DLD1 (cell line): ENCODE results near the gene TEX2.

Experiments used
- in situ Hi-C: cut with HindIII; loops from 2 replicates; pipeline ENCODE4 v1.10.0; 2017; ENCODE audit warnings: low sequenced_read_pairs

TEX2 gene

DNA sequence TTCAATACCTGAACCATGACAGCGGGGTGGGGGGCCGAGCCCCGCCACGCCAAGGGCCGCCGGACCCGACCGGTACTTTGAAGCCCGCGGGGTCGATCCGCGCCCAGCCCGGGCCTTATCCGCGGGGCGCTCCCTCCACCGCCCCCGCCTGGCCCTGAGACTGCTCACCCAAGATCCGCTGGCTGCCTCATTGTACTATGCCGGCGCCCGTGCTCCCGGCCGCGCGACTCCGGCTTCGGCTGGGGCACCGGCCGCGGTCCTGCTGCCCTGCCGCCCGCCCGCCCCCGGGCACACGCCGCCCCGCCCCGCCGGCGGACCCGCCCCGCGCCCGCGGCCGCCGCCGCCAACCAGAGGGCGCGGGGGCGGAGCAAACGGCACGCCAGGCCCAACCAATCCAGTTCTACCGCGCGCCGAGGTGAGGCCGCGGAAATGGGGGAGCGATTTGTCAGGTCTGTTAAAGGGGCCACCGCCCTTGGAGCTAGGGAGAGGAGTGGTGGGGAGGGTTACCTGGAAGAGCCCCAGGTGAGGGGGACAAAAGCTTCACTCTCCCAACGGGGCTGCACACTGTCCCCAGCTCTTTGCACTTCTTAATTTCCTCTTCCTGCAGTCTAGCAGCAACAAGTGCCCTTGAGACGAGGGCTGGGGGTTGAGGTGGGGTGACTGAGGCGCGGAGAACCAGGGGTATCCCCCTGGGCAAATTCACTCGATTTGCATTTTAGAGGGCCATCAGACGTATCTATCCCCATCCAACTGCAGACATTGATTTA lies at the start of gene TEX2:
Gene TEX2, minus strand, starts transcription at position 261 of the 767 bp plus-strand sequence. CDS start 49,043 bp downstream, outside the sequence.
- in situ Hi-C loops = no loop called here

- in situ Hi-C loops = loop anchor here (10.0 kb wide), 1 partner anchor 185 kb away; the partner anchor contains the start of gene POLG2
These were observed 46.6 kb upstream of the TEX2 start for GRCh38 chr17:64309710-64310109.

GRCh38 chr17:64309021-64309420 lies 46.0 kb upstream of the TEX2 start:
- in situ Hi-C loops = loop anchor here (10.0 kb wide), 1 partner anchor 186 kb away; the partner anchor contains the start of gene POLG2

GRCh38 chr17:64306850-64307463 lies 43.9 kb upstream of the TEX2 start:
- in situ Hi-C loops = loop anchor here (10.0 kb wide), 1 partner anchor 188 kb away; the partner anchor contains the start of gene POLG2

- in situ Hi-C loops = loop anchor here (10.0 kb wide), 1 partner anchor 190 kb away; the partner anchor contains the start of gene POLG2
These were observed 41.5 kb upstream of the TEX2 start for GRCh38 chr17:64304551-64304950.

GRCh38 chr17:64300699-64300965 lies 37.6 kb upstream of the TEX2 start:
- in situ Hi-C loops = loop anchor here (10.0 kb wide), 1 partner anchor 194 kb away; the partner anchor contains the start of gene POLG2

- in situ Hi-C loops = no loop called here
These were observed 34.5 kb upstream of the TEX2 start for GRCh38 chr17:64297467-64298088.

DNA sequence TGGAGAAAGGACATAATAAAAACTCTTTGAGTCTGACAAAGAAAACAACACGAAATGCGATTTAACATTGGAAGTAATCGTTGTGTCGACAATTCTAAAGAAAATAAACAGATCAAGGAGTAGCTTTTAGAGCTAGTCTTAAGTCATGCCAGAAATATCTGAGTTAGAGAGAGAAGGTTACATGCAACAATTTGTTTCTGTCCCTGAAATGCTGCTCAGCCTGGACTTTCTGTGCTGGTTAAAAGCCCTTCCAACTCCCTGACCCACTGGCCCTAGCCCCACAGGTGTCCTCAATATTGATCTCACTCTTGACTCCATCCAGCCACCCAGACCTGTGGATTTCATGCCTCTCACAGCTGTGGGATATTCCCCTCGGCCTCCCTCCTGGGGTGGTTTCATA lies 33.2 kb upstream of the TEX2 start:
- in situ Hi-C loops = no loop called here

DNA sequence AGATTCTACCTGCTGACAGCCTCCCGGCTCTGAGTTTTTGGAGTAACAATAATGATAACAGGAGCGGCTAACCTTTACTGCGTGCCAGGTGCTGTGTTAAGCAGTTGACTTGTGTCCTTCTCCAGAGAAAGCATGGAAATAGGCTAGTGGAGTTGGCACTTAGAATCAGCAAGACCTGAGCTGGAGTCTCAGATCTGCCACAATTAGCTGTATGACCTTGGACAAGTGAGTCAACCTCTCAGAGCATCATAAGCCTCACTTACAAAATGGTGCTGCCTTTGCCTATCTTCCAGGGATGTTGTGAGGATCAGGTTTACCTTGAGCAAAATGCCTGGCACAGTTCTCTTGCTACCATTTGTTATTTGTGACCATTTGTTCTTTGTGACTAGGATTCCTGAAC lies 32.1 kb upstream of the TEX2 start:
- in situ Hi-C loops = no loop called here

DNA sequence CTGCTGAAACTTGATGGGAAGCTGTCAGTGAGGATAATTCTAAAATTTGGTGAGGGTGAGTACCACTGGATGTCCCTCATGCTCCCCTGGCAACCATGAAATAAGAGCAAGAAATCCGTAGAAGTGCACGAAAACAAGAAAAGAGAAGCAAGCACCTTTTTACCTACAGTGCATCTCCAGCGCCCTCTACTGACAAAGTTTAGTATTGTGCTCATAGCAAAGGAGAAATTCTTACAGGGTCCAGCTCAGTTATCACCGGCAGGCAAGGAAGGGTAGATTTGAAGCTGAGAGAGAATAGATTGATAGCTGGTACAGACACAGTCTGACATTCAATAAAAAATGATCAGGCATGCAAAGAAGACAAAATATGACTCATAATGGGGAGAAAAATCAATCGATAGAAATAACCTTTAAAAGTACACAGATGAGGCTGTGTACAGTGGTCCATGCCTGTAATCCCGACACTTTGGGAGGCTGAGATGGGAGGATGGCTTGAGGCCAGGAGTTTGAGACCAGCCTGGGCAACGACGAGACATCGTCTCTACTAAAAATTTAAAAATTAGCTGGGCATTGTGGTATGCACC lies 28.3 kb upstream of the TEX2 start:
- in situ Hi-C loops = no loop called here

DNA sequence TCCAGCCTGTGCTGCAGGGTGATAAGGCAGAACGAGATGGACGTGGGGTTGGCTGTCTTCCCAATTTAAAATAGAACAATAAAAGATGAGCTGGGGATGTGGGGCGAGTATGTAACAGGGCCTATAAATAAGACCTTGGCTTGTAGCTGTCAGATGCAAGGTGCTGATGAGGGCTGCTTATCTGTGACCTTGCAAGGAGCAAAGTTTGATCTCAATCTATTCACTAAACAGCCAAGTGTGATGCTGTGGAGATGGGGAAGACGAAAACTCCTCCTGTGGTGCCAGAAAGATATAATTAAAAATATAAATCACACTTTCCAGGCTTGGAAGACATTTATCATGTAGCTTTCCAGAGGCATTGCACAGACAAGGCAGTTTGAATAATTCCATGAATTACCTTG lies 26.7 kb upstream of the TEX2 start:
- in situ Hi-C loops = no loop called here

DNA sequence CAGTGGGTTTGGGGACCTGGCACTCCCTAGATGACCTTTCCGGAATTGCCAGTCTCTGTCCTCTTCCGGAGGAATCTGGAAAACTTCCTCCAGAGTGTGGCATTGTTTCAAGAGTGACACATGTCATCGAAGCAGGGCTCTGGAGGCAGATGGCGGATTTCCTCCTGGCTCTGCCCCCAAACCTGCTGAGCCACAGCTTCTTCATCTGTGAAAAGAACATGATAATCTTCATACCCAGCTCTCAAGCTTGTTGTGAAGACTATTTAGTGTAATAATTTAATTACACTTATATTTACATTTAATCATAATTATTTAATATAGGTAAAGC lies 19.7 kb upstream of the TEX2 start:
- in situ Hi-C loops = no loop called here

DNA sequence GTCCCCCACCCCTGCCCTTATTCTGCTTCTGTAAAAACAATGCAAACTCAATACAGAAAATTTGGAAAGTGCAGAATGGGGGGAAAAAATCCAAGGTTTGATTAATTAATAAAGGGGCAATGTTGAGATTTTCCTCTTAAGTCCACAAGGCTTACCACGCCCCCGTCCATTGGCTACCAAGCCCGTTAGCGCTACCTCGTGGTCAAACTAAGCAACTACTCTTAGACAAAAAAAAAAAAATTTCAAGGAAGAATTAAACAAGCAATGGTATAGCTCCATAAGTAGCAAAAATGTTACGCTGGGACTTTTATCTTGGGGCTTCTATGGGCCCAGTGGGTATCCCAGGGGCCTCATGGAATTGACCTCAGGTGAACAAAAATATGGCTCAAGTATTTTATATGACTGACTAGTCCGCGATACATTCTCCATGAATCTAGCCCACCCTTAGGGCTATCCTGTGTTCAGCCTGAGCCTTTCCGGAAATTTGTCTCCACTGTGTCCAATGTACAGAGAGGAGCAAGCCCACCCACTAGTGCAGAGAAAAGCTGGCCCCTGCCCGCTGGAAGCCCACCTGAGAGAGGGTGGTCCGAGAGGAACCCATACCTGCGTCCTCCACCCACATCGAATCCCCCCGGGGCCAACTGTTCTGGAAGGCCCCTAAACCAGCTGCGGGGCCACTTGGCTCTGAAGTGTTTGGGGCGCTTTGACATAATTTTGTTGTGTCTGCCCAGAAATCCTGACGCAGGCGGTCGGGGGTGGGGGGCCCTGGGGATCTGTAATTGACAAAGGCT lies 19.1 kb upstream of the TEX2 start:
- in situ Hi-C loops = no loop called here

DNA sequence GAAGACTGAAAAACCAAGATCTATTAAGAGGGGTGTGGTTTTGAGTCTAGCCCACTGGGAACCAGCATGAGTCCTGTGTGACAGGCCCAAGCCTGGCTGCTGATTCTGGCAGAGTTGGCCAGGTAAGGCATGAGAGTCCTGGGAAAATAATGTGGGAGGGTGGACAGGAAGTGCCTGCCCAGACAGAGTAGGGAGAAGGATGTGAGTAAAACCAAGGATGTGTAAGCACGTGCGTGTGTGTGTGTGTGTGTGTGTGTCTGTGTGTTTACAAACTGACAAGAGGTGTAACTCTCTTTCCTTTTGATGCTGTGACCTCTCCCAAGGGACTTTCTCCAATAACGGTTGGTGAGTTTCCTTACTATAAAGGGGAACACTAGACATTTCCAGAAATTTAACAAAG lies 15.6 kb upstream of the TEX2 start:
- in situ Hi-C loops = no loop called here

DNA sequence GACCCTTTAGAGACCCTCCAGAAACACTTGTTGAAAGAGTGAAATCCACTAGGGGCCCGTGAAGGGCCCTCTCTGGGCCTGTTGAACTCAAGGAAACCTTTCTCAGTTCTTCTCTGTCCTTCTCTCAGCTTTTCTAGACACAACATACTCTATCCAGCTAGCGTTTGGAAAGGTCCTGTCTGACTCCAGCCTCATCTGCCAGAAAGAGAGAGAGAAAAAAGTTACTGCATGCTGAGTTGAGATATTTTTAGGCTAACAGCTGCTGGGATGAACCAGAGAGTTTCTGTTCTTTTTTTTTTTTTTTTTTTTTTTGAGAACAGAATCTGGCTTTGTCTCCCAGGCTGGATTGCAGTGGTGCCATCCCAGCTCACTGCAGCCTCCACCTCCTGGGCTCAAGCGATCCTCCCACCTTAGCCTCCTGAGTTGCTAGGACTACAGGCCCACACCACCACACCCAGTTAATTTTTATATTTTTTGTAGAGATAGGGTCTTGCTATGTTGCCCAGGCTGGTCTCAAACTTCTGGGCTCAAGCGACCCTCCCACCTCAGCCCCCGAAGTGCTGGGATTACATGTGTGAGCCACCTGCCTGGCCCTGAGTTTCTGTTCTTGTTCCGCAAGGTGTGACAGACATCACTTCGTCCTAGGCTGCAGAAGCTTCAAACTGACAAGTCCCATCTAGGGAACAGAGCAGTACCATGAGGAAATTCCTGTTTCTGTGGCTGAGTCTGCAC lies 14.9 kb upstream of the TEX2 start:
- in situ Hi-C loops = no loop called here

- in situ Hi-C loops = no loop called here
These were observed 14.0 kb upstream of the TEX2 start for GRCh38 chr17:64276961-64277505.

- in situ Hi-C loops = no loop called here
These were observed 12.0 kb upstream of the TEX2 start for GRCh38 chr17:64275016-64275415.

DNA sequence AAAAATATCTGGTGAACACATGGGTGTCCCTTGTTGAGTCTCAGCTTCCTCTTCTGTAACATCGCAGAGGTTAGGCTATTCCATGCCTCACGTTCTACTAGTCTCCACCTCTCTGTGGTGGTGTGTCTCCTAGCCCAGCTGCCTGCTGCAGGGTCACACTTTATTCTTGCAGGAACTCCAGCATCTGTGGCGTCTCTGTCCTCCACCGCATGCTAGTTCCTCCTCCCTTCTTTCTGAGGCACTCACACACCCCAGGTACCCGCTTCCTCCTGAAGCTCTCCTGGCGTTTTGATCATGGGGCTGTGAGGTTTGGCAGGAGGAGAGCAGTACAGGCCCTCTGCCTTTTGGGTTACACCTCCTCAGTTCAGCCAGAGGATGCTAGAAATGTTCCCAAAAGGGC lies 9.9 kb upstream of the TEX2 start:
- in situ Hi-C loops = no loop called here

DNA sequence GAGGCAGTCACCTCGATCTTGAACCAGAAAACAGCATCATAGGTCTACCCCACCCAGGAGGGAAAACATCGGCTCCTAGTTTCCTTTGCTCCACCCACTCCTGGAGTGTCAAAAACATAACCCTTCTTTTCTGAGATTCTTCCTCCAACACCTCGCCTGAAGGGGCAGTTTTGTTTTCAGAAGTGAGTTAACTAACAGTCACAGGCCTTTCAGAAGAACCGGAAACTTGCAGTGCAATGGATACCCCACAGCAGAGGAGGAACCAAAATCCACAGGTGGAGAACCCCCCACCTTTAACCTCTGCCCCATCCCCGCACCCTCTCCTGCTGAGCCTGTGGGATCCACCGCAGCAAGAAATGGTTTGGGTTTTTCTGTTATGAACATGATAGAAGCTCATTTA lies 7.8 kb upstream of the TEX2 start:
- in situ Hi-C loops = no loop called here
